Right lobe of liver (tissue), 4 donors: Measurements from ENCODE around the gene PSMD14.

Experiments used
- CTCF ChIP-seq, 4 donors: fragments of 200-600 bp in 3 of 4; fragments of 450-650 bp in 1 of 4; IDR thresholded peaks; one replicate each; pipeline versions ENCODE4 v1.5.1 to v1.8.0; 2016 to 2022; ENCODE audit warnings: antibody characterized with exemption in 4 of 4, mild to moderate bottlenecking in 2 of 4
- POLR2A ChIP-seq: fragments of 450-650 bp; IDR thresholded peaks from one replicate; pipeline ENCODE4 v1.6.1; 2017; ENCODE audit warnings: antibody characterized with exemption, mild to moderate bottlenecking
- donor health status: DM: no; HTN: no; CAD: no.
- donor health status: DM: no; HTN: no; CAD: no.
- donor health status: DM: no; HTN: yes; CAD: no.

GRCh38 chr2:161283926-161284325 lies 24.3 kb upstream of the PSMD14 start:
- no peak for TF ChIP-seq CTCF (IDR thresholded peaks at IDR 0.05)
- TF ChIP-seq POLR2A, result no peak
